Activated CD8-positive, alpha-beta memory T cell treated with anti-CD3 and anti-CD28 coated beads for 24 hours (primary cell): ENCODE measurements around the gene OGDH.
A peak's percentile ranks its signal among the peaks of the same experiment; 100 is the strongest.
"Not testable (repeated sequence)": the region's sequence is repeated elsewhere in the genome, so short reads cannot be mapped to it uniquely, and the experiment has no call there.

Experiments used
- DNase-seq: peaks from one replicate; pipeline ENCODE4 v3.0.0-alpha.2; 2020

The OGDH gene

DNA sequence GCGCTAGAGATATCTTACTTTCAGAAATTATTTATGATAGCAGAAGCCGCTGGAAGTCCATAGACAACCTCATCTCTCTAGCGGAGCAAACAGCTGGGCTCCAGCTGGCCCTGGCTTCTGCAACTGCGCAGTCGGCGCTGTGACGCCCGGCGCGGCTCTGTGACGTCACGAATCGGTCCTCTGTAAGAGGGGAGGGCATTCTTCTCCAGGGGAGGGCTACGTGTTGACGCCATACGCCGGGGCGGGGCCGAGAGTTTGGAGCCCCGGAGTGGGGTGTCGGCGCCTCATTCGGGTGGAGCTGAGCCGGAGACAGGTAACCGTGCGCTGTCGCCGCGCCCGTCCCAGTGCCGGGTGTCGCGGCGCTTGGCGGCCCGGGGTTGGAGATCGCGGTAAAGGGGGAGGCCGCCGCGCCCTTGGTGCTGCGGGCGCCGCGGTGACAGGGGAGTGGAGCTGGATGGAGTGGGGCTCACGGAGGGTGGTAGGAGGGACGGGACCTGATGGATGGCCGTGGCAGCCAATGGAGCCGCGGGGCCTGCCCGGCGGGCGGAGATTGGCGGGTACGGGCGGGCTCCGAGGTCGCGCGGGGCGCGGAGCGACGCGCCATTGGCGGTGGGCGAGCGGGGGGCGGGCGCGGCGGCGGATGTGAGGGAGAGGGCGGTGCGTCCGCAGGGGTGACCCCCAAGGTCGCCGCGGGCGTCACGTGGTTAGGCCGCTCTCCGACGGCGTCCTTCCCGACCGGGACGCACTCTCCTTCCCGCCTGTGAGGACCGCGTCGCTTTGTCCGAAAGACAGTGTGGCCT is at the start of gene OGDH:
Gene OGDH, plus strand, starts transcription at position 287 of the 800 bp plus-strand sequence. CDS start 17,717 bp downstream, outside the sequence.
- peak; percentile 100 for DNase-seq

GRCh38 chr7:44557485-44557884 is 48.9 kb upstream of the OGDH start:
- no peak for DNase-seq

GRCh38 chr7:44559485-44559884 is 46.9 kb upstream of the OGDH start:
- DNase-seq: no peak

- no peak for DNase-seq
Measured at GRCh38 chr7:44561481-44561880, 44.9 kb upstream of the OGDH start.

DNA sequence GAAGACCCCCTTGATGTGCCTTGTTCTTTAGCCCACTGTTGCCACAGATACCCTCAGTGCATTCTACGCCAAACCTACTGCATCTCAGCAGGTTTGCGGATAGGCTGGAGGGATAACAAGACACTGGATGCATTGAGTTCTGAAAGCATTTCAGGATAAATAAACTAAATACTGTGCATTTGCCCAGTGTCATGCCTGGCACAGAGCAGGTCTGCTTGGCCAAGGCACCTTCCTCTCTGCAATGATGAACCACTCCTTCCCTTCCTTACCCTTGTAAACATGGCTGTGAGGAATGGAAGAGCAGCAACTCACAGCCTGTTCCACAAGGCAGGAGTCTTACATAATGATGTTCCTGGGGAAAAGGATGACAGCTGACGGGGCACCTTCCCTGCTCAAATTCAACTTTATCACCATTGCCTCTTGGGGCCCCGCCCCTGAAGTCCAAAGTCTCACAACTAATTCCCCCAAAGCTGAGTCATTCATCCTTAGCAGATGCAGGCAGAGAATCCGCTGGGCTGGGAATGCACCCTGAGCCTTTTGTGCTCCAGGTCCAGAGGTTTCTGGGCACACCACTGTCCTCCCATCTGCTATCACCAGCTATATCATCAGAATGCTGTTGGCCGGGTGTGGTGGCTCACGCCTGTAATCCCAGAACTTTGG is 44.3 kb upstream of the OGDH start:
- no peak for DNase-seq

GRCh38 chr7:44562622-44562962 is 43.8 kb upstream of the OGDH start:
- not testable (repeated sequence) for DNase-seq

DNA sequence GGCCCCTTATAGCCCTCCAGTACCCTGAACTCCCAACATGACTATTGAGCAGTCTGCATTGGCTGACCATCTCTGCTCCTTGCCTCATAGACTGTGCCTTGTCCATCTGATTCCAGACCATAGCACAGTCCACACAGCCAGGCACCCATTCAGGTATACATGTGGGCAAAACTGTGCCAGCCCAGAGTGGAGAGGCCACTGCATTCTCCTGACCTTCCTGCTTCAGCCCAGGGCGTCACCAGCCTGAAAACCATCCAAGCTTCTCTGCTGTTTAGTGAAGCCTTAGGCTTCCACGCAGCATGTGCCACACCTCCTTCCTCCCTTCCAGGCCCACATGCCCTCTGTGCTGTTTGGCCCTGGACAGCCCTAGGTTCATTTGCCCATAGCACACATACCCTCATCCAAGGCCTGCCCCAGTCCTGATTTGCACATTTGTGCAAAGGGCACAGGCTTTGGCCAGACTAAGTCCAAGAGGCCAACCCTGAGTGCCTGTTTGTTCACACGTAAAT is 43.2 kb upstream of the OGDH start:
- DNase-seq: no peak

GRCh38 chr7:44564606-44565005 is 41.8 kb upstream of the OGDH start:
- DNase-seq: no peak

DNA sequence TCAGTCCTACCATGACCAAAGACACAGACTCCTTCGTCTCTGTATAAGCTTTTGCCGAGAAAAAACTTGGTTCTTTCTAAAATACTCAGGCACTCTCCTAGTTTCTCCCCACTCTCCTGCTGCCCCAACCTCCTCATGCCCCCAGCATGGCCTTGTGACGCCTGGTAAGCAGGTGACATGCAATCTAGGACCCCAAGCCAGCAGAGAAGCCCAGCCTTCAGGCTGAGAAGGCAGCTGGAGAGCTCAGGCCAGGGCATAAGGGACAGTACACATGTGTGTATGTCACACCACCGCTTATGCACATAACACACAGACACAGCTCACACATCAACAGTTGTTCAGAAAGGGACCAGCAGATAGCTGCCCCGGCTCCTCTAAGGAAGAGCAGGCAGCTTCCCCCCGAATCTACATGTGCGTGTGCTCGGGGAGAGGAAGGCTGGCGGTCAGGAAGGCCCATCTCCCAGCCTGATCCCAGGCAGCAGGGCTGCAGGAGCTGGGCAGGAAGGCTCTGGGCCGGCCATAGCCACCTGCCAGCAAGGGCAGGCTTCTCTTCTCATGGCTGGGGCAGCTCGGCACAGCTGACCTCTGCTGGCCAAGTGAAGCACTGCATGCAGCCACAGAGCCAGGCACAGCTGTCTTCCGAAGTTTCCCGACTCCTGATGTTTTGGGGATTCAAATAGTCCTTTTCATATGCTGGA is 41.2 kb upstream of the OGDH start:
- peak; percentile 86 for DNase-seq

- DNase-seq: no peak
Measured at GRCh38 chr7:44565795-44566559, 40.5 kb upstream of the OGDH start.

GRCh38 chr7:44566680-44567079 is 39.7 kb upstream of the OGDH start:
- no peak for DNase-seq

- DNase-seq: no peak
Measured at GRCh38 chr7:44567884-44568283, 38.5 kb upstream of the OGDH start.

GRCh38 chr7:44568771-44569560 is 37.5 kb upstream of the OGDH start:
- no peak for DNase-seq

DNA sequence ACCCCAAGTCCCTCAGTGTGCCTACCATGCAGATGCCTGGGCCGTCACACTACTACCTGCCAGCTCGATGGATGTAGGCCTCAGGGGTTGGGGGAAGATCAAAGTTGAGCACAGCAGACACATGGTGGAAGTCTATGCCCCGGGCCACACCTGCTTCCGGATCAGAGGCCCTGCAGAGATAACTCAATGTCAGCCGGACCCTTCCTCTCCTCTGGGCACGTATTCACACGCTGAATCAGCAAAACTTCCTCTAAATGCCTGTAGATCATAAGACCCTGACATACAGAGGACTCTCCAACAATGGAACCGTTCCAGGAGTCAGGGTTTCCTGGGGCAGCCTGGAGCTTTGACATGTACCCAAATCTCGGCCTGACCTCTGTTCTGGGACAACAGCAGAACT is 36.5 kb upstream of the OGDH start:
- DNase-seq: no peak

DNA sequence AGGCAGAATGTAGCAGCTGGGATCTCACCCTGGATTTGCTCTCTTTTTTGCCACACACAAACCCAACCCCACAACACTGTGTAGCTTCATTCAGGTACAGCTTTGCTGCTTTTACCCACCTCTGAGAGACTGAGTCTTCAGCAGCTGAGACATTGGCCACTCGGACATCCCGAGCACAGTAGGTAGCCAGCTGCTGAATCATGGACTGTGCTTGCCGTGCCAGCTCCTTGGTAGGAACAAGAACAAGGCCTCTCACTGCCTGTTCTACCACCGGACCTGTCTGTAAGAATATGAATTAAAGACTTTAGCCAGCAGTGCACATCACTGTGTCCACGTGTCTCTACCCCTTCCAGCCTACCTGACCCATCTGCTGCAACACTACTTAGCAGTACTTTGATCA is 33.7 kb upstream of the OGDH start:
- DNase-seq: no peak

GRCh38 chr7:44573464-44574286 is 32.8 kb upstream of the OGDH start, which contains the start of gene DDX56:
Gene DDX56, minus strand, starts transcription at chr7:44573908. Its CDS starts 13 bp downstream, at chr7:44573895.
- DNase-seq: peak; percentile 93

DNA sequence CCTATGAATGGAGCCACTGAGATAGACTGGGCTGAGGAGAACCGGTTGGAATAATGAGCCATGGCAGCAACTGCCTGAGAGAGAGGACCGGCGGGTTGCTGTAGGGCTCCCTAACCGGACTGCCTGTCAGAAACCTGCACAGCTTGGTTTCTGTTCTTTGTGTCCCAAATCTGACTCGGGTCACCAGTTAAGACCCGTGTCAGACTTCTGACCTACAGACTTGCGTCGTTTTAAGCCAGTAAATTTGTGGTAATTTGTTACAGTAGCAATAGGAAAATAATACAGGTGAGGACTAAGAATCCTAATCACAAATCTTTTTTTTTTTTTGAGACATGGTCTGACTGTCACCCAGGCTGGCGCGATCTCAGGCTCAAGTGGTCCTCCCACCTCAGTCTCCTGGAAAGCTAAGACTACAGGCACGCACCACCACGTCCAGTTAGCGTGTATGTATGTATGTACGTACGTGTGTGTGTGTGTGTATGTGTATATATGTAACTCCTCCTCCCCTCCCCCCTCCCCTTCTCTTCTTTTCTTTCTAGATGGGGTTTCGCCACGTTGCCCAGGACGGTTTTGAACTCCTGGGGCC is 32.0 kb upstream of the OGDH start:
- DNase-seq: no peak

GRCh38 chr7:44575054-44575453 is 31.4 kb upstream of the OGDH start:
- DNase-seq: no peak

- no peak for DNase-seq
Measured at GRCh38 chr7:44576228-44576627, 30.2 kb upstream of the OGDH start.
